Activated T-cell treated with anti-CD3 and anti-CD28 coated beads for 24 hours (primary cell): Measurements from ENCODE around the gene FBXO44.

Source experiments
- DNase-seq: peaks from one replicate; pipeline ENCODE4 v3.0.0-alpha.2; 2020; ENCODE audit warnings: low read depth

The FBXO44 gene

GRCh38 chr1:11639372-11639771 lies 15.3 kb upstream of the FBXO44 start:
- no peak for DNase-seq

DNA sequence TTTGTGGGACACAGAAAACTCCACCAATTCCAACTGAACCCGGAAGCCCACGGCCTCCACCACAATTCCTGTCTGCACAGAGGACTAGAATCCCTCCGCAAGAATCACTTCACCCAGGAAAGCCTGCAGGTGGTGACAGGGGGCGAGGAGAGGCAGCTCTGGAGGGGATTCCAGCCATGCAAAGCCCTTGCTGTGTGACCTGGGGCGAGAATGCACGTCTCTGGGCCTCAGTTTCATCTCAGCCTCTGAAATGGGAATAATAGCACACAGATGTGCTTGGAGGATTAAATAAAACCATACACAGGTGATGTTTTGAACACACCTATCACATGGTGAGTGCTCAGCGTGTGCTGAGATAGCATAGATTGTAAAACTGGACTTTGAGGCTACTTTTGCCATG lies 14.6 kb upstream of the FBXO44 start:
- DNase-seq, result no peak

- no peak for DNase-seq
Observed at GRCh38 chr1:11640944-11641343, 13.7 kb upstream of the FBXO44 start.

DNA sequence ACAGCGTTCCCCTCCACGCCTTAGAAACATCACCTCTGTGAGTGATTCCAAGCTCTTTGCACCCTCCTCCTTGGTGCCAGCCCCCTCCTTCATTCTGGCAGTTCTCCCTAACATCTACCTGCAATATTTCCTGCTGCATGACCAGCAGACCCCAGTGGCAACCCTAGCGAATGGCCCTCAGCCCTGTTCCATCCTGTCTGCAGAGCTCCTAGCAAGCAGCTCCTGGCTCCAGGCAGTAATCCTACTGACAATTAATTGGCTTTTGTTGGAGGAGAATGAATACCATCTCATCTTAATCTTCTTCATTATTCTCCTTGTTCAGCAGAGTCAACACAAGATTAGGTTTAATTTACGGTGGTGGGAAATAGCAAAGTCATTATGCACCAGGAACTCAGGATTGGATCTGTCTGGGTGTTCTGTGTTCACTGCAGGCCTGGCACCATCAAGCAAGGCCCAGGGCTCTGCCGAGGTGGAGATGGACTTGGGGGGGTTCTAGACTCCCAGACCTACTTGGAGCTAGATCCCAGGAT lies 12.8 kb upstream of the FBXO44 start:
- no peak for DNase-seq

DNA sequence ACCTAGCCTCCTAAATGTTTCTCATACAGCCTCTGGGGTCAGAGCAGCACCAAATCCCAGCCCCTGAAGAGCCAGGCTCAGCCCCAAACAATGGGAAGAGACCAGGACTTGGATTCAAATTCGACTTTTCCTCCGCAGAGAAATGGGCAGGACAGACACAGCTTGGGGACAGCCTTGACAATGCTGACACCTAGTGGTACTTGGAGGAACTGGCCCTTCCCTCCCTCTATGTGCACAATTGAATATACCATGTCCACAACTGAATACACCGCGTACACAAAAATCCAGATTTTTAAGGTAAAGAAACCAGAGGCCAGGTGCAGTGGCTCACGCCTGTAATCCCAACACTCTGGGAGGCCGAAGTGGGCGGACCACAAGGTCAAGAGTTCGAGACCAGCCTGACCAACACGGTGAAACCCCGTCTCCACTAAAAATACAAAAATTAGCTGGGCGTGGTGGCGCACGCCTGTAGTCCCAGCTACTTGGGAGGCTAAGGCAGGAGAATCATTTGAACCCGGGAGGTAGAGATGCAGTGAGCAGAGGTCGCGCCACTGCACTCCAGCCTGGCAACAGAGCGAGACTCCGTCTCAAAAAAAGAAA lies 12.2 kb upstream of the FBXO44 start:
- DNase-seq, result peak; percentile 56

DNA sequence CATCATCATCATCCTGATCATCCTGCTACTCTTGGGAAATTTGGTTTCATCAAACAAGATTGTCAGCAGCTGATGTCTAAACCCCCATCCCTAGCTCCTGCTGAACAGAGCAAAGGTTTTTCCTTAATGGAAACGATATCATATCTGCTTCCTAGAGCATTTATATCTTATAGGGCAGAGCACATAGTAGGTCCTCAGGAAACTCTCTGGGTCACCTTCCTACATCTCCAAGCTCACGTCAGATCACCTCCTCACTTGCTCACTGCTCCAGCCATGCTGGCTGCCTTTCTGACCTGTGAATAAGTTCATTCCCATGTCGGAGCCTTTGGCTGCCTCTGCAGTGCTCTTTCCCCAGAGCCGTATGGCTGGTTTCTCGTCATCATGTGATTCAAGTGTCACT lies 10.9 kb upstream of the FBXO44 start:
- no peak for DNase-seq

GRCh38 chr1:11645270-11645669 lies 9.4 kb upstream of the FBXO44 start:
- DNase-seq, result no peak

GRCh38 chr1:11645670-11646265 lies 8.9 kb upstream of the FBXO44 start:
- peak; percentile 70 for DNase-seq

- DNase-seq, result no peak
Observed at GRCh38 chr1:11646317-11646716, 8.4 kb upstream of the FBXO44 start.

DNA sequence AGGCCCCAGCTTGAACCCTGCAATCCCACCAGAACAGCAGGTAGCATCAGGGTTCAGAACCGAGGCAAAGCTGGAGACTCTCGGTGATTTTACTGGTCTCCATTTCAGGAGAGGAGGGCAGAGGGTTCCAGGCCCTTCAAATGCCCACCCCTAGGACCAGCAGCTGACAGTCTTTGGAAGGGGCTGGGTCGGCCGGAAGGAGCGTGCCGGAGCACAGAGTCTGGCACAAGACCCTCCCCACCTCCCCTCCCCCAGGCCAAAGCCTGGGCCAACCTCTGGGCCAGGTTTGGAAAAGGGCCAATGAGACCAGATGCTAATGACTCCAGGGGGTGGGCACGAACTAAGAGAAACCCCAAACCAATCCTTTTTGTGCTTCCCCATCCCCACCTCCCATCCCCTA lies 7.3 kb upstream of the FBXO44 start:
- DNase-seq, result no peak

DNA sequence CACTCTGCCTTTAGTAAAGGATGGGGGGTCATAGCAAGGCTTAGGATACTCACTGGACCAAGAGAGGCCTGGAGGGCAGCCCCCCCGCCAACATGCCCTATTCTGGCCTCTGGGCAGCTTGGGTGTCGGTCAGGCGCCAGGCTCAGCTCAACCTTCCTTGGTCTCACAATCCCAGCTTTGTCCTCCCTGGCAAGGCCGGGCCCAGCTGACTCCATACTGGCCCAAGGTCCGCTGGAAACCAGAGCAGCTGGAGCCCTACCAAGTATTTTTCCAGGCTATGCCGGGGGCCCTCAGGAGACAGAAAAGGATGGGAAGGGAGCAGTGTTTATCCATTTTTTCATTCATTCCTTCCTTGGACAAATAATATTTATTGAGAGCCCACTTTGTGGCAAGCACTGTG lies 6.6 kb upstream of the FBXO44 start:
- DNase-seq, result no peak

- DNase-seq, result peak; percentile 26
Observed at GRCh38 chr1:11648732-11649158, 5.9 kb upstream of the FBXO44 start.

DNA sequence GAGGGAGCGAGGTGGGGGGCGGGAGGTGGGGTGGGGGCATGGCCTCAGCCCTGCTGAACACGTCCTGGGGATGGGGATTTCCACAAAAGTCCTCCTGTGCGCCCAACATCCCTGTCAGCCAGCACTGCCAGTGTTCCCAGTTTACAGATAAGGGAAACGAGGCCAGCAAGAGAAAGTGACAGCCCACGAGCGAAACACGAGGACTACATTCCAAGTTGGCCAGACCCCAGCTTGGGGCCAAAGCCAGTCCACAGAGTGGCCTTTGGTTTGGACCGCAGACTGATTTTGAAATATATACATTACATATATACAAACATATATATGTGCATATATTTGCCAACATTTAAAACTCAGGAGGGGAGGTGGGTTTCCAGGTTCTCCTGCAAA lies 5.4 kb upstream of the FBXO44 start:
- DNase-seq, result no peak

GRCh38 chr1:11649624-11650330 lies 4.9 kb upstream of the FBXO44 start:
- no peak for DNase-seq

- peak; percentile 67 for DNase-seq
Observed at GRCh38 chr1:11650331-11650991, 4.2 kb upstream of the FBXO44 start.

GRCh38 chr1:11651017-11651416 lies 3.7 kb upstream of the FBXO44 start:
- no peak for DNase-seq

DNA sequence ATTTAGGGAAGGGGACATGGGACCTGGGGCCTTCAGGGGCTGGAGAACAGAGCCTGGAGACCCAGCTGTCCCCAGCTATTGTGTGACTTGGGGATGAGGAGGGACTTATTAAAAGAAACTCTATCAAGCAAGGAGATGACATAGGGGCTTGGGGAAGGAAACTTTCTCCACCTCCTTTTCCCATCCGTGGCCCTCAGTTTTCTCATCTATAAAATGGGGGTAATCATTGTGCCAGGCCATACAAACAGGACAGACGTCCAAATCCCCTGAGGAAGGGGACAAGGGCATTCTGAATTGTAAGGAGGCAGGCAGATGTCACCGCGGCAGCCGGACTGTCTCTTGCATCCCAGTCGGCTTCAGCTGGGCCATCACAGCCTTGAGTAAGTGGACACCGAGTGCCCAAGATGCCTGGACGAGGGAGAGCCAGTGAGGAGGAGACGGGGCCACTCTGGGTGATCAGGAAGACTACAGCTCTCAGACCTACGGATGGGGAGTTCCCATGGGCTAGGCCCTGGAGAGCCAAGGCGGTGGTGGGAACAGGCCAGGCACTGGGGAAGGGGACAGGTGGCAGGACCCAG lies 2.4 kb upstream of the FBXO44 start:
- DNase-seq, result no peak

DNA sequence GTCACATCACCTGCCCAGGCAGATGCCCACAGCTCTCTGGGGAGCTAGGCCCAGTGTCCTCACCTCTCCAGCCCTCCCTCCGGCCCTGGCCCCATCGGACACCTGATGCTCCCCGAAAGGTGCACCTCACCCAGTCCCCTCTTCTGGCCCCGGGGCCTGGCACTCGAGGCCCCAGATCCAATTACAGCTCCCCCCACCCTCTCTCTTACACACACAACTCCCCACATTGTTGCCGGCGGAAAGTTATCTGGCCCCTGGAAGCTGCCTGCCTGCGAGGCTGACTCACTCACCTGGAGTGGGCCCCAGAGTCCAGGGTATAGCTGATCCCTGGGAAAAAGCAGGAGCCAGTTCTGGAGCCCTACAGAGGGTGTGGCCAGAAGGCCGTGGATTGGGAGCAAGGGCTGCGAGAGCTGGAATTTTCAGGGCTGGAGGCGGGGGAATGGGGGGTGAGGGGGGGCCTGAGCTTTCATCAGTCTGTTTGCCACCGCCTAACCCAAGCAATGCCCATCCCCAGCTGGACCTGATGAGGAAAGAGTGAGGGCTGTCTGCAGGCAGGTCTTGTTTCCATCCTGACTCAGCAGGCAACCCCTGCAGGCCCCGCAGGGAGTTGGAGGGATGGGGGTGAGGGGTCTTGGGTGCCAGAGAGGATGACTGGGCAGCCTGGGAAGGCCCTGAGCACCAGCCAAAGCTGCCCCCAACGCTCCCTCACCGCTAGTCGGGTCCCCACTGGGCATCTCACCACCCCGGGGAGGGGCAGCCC lies 1.4 kb upstream of the FBXO44 start:
- no peak for DNase-seq

GRCh38 chr1:11653861-11654136 lies 878 bp upstream of the FBXO44 start:
- DNase-seq, result no peak

DNA sequence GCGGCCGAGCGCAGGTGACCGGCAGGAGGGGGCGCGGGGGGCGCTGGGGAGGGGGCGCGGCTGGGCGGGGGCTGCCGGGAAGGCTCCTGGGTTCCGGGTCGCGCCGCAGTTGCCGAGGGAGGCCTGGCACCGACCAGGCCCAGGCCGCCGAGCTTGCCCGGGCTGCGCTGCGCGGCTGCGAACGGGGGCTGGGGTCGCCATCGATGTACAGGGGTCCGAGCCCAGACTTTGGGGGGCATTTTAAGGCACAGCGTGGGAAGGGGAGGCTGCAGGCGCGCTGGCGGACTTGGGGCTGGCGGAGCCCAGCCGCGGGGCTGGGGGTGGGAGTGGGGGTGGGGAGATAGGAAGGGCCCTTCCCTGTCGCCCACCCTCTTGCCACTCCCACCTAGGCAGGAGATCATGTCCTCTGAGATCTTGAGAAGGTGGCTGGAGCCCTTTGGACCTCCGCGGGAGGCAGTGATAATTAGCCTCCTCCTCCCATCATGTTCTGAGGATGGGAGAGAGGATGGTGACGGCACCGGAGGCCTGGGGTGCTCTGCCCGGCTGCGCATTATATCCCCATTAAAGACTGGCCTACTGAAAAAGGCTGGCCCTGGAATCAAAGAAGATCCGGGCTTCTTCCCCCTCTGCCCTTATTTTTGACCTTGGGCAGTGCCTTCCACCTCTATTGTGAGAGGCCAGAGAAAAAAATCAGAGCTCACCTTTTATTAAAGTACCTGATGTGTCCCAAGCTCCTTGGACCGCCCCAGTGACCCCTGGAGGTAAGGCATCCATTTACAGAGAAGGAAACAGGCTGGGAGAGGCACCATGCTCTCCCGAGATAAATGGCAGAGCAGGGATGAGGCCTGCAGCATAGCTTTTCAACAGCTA lies 497 bp downstream of the FBXO44 start:
- no peak for DNase-seq

DNA sequence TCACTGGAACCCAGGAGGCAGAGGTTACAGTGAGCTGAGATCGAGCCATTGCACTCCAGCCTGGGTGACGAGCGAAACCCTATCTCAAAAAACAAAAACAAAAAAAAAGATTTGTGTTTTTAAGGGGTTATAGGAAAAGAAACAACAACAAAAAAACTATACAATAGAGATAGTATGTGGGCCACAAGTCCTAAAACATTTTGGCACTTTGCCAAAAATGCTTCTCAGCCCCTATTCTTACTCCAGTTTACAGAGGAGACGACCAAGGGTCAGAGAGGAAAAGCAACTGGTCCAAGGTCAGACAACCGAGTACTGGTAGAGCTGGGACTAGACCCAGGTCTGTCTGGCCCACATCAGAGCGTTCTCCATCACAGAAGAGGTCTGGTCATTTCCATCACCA lies 3.0 kb downstream of the FBXO44 start:
- no peak for DNase-seq
